Measurements from ENCODE around the gene SUDS3. TPM values are rescaled to one million over a fixed set of nuclear protein-coding genes. Genes with fewer than 3 reads are reported as not detected.

Gene SUDS3
- total RNA-seq, 1 experiment from 2014 or later = 50.5 TPM

- no peak for TF ChIP-seq CTCF (conservative IDR thresholded peaks at IDR 0.05)
- no peak overlapping the region for H3K14ac ChIP-seq (ENCODE audit: insufficient read depth, low read length)
- no peak overlapping the region for H2AK5ac ChIP-seq (ENCODE audit: insufficient read length, low read length)
- H3K23me2 ChIP-seq (ENCODE audit: insufficient read length, low read depth, low read length, poor library complexity, severe bottlenecking) = no peaks in the 10 kb centered on the region
- Mint-ChIP-seq H3K27ac (no peak overlapping the region), H3K9me3 (no peaks in the 10 kb centered on the region), H3K27me3 (ENCODE audit: low read depth) (no peaks in the 10 kb centered on the region), H3K4me3 (no peak overlapping the region), H3K4me1 (peaks cover 4 to 7% of the 10 kb centered on the region in 2 experiments), H3K36me3 (ENCODE audit: insufficient read depth in 1 of 3, low read depth in 3 of 3) (no peaks in the 10 kb centered on the region)
- no peak for DNase-seq
- no peak overlapping the region for H3K4ac ChIP-seq (ENCODE audit: low read depth, low read length)
- H3K9me3 ChIP-seq (ENCODE audit: control insufficient read depth, low read depth, low read length) = no peaks in the 10 kb centered on the region
- H4K8ac ChIP-seq (replicated peaks; ENCODE audit: insufficient read length, low read depth, low read length) = no peak overlapping the region
- no peaks in the 10 kb centered on the region for H3K4me1 ChIP-seq (ENCODE audit: insufficient read depth, low read length)
- H3K27ac ChIP-seq (ENCODE audit: insufficient read length, low read depth, low read length) = no peak overlapping the region
- no peaks in the 10 kb centered on the region for H3K79me1 ChIP-seq (ENCODE audit: insufficient read depth, low read depth, low read length, poor library complexity, severe bottlenecking)
- no peak overlapping the region for H2BK5ac ChIP-seq (ENCODE audit: insufficient read length, low read length)
- no peak overlapping the region for H4K5ac ChIP-seq (ENCODE audit: insufficient read length, low read depth, low read length)
- H3K4me2 ChIP-seq (ENCODE audit: insufficient read depth, insufficient read length, low read length) = no peak overlapping the region
- no peak overlapping the region for H3K9ac ChIP-seq (ENCODE audit: extremely low read depth, insufficient read length, low read length)
- no peak overlapping the region for H3T11ph ChIP-seq (ENCODE audit: low read length)
- no peak overlapping the region for H2BK20ac ChIP-seq (ENCODE audit: low read depth, low read length, poor library complexity, severe bottlenecking)
- no peaks in the 10 kb centered on the region for H3K27me3 ChIP-seq (ENCODE audit: insufficient read depth, low read length)
- no peak overlapping the region for H2BK120ac ChIP-seq (ENCODE audit: low read depth, low read length, poor library complexity, severe bottlenecking)
- no peak overlapping the region for H3K56ac ChIP-seq (ENCODE audit: insufficient read length, low read depth, low read length)
- no peak overlapping the region for H2BK12ac ChIP-seq (ENCODE audit: insufficient read length, low read depth, low read length)
- whole genome bisulfite sequencing (ENCODE audit: extremely low coverage, insufficient read length, low lambda C conversion rate) = no CpG with 5 or more reads among the region's 4 CpGs
- H3K23ac ChIP-seq (ENCODE audit: insufficient read length, low read depth, low read length) = no peak overlapping the region
- H3K79me2 ChIP-seq (ENCODE audit: insufficient read depth, low read length) = no peaks in the 10 kb centered on the region
- H4K91ac ChIP-seq (ENCODE audit: insufficient read length, low read depth, low read length) = no peak overlapping the region
- no peak overlapping the region for H3K18ac ChIP-seq (ENCODE audit: insufficient read length, low read depth, low read length)
- no peaks in the 10 kb centered on the region for H4K20me1 ChIP-seq (ENCODE audit: control insufficient read depth, insufficient read depth, insufficient read length)
- no peak overlapping the region for H2BK15ac ChIP-seq (ENCODE audit: low read depth, low read length)
- no peak overlapping the region for H2AFZ ChIP-seq (ENCODE audit: low read length)
Observed at GRCh38 chr12:118334939-118335567, 41.3 kb upstream of the SUDS3 start.
